ENCODE measurements around the gene RBMS3. TPM values are rescaled to one million over a fixed set of nuclear protein-coding genes. Genes with fewer than 3 reads are reported as not detected.
A peak's percentile ranks its signal among the peaks of the same experiment; 100 is the strongest.
"Not testable (repeated sequence)": the region's sequence is repeated elsewhere in the genome, so short reads cannot be mapped to it uniquely, and the experiment has no call there.

Gene RBMS3
- total RNA-seq, 1 experiment from 2014 or later: not detected

DNA sequence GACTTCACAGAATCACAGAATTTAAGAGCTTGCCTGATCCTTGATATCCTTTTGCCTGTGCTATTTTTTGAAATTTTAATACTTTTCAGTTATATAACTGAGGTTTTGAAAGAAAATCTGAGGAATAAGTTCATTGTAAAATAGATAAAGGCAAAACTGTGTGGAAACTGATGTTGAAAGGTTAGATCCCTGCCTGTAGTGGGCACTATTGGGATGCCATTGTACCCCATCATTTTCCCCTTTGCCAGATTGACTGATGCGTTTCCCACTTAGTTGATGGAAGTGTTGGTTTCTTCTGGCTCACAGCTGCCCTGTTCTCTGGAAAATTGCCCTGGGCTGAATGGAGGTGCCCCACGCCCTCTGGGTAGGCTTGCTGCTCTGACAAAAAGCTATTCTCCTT, 387.9 kb downstream of the RBMS3 start:
- no peak for DNase-seq (ENCODE audit: low spot score)

DNA sequence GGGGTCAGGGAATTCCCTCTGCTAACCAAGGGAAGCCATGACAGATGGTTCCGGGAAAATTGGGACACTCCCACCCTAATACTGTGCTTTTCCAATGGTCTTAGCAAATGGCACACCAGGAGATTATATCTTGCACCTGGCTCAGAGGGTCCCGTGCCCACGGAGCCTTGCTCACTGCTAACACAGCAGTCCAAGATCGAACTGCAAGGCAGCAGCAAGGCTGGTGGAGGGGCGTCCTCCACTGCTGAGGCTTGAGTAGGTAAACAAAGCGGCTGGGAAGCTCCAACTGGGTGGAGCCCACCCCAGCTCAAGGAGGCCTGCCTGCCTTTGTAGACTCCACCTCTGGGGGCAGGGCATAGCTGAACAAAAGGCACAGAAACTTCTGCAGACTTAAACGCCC, 389.6 kb downstream of the RBMS3 start:
- not testable (repeated sequence) for DNase-seq (ENCODE audit: low spot score)

DNA sequence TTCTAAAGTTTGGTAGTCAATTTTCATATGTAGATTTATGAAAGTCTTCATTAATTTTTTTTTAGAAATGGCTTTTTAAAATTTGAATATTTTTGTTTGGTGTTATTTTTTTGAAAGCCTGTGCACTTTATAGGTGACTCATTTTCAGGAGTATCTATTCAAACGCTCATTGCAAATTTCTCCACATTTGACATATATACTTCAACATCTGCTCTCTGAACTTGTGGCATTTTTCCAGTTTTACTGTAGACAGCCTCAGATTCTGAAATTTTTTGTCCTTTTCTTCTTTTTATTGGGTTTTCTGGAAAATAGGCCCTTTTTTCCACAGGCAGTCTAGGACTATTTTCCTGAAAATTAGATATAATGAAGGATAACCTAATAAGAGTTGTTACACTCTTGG, 396.6 kb downstream of the RBMS3 start:
- DNase-seq (ENCODE audit: low spot score): no peak

DNA sequence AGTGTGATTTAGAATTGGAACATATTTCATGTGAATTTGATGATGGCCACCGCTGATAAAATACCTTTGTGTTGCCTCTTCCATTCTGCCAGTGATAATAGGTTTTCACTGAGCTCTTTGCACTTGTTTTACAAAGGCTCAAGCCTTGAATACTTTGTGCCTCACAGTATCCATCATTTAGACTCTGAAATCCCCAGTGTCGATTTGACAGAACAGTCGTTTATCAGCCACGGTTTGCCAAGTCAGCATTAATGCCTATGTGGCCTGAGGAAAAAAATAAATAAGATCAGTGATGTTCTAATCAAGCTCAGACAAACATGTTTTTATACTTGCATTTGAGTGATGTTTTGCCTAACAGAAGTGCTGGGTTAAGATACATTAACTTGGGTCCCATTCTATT, 399.1 kb downstream of the RBMS3 start:
- DNase-seq (ENCODE audit: low spot score): no peak

DNA sequence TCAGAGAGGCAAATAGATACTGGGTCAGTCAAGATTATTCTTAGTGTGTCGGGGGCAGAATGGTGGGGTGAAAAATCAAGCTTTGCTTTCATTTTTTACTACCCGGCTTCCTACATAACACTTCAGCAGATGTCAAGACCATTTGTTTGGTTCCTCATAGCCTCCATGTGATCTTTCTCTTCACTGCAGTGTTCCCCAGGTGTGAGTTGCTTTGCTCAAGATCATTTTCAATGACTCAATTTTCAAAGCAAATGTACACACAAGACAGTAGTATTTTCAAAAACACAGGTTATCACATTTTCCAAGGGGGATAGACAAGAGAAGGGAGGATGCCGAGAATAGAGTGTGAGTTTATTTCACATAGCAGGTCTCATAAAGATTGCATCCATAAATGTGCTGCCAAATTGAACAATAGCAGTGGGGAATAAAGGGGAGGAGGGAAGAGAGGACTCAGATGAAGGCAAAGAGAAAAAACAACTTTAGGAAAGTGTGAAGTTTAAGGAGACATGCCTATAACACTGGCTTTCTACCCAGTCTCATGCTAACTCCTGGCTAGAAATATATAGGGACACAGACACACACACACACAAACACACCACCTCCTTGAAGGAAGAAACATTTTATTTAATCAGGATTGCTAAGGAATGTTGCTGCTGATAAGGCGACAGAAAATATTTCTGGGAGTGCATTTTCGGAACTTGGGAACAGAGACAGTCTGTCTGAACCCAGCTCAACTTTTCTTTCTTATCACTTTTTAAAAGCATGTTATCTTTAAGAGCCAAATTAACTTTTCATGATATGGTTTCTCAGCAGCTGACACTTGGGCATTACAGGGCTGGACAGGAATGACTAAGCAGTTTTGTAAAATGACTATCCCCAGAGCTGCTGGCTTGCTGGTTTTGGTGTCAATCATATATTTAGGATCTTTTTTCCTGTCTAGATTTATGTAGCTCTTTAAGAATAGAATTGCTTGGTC, 402.4 kb downstream of the RBMS3 start:
- peak; percentile 3 for DNase-seq (ENCODE audit: low spot score)

DNA sequence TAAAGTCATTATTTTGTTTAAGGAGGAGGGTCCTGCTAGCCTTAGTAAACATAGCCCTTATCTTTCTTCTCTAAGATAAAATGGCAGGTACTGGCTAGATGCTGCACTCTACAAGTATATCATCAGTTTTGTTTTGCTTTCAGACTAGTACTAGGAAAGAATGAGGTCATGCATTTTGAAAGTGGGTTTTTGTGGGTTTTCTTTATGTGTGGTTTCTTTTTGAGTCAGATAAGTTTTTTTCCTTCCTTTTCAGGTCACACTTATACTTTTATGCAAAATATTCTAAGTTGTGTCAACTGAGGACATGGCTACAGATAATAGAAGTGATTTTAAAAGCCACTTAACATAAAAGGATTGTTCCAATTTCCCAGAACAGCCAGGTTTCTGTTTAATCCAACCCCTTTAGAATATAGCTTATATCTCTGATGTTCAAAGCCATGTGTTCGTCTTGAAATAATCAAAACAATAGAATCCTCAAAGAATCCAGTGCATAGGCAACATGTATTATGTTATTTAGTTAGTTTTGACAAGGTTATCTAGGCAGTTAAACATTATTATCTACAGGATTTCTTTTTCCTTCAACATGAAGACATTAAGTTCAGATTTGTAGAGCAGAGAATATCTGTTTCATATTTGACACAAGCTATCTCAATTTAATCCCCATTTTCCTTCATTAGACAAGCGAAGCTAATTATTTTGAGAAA, 406.2 kb downstream of the RBMS3 start:
- DNase-seq (ENCODE audit: low spot score): no peak

DNA sequence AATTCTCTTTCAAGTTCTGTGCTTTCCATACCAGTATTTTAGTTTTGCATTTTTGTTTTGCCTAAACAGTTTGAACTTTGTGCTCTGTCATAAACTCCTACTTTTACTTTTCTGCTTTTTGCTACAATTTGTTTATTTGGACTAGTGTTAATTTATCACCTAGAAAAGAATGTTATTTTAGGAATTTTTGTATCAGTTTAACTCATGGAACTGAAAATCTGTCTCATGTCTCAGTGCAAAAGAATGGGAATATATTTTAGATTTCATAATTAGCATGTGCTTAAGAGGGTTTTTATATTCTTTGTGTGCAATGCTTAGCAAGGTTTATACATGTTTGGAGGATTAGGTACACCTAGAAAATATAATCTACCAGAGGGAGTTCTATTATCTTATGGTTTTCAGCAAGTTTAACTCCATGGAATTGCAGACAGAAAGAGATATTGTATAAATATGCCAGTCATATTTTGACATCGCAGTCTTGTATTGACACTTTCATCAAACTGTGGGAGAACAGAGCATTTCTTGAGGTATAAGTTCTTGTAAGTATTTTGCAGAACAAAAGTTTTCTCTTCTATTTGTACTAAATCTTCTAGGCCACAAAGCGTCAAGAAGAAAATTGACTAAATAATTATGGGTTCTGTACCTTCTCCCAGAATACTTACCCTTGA, 409.9 kb downstream of the RBMS3 start:
- DNase-seq (ENCODE audit: low spot score): no peak

DNA sequence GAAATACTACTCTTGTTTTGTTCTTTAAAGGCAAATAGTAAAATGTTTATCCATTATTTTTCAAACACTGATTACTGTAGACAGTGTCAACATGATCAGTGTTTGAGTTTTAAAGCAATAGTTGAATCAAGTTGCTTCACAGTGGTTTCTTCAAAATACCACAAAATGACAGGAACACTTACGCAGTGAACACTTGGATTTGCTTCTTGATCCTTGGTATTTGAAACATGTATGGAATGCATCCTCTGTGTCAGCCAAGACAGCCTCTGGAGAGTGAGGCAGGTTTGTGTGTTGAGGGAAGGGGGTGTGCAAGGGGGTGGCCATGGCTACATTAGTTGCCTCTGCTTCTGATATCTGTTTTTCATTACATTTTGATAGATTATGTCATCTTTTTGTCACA, 413.0 kb downstream of the RBMS3 start:
- DNase-seq (ENCODE audit: low spot score): no peak

DNA sequence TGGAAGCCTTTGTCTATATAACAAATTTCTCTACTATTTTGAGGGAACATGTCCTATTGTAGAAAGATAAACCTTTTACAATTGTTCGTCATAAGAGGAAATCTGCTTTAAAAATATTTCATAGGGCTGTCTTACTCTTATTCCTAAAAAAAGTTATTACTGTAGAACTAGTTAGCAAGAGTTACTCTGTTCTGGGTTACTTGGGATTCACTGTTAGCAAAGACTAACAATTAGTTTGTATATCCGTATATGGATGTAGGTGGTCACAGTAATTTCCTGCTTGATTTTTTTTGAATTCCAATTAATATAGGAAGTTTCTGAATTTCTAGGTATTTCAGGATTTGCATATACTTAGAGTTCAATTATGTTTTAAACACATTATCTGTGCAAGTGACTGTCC, 413.5 kb downstream of the RBMS3 start:
- DNase-seq (ENCODE audit: low spot score): no peak

DNA sequence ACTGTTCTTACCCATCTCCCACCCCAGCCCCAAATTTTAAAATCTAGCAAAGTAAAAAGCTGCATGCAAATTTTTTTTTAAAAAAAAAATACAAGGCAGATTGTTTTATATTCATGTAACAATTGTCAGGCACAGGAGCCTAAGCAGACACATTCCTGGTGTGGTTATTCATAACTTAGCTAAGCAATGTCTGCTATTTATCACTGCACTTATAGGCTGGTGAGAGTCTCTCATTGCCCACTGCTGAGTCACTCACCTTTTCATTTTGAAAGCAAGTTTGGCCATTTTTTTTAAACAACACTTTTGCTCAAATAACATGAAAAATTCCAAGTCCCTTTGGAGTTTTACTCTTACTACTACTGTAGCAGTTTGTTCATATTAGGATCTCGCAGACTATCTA, 413.9 kb downstream of the RBMS3 start:
- no peak for DNase-seq (ENCODE audit: low spot score)

DNA sequence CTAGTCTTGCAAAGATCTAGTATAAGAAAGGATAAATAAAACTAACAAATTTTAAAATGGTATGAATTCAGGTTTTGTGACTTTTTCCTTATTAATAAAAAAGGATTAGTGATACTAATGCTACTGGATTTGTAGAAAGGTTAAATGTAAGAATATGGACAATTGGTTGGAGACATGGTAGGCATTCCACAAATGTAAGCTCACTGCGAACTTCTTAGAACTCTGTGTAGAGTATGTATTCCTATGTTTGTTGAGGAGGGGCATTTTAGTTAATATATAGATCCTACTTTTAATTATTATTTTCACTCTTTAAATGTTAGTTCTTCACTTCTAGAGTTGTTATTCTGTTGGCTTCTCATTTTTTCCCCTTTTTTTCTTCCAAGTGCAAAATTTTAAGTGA, 414.3 kb downstream of the RBMS3 start:
- DNase-seq (ENCODE audit: low spot score): no peak

DNA sequence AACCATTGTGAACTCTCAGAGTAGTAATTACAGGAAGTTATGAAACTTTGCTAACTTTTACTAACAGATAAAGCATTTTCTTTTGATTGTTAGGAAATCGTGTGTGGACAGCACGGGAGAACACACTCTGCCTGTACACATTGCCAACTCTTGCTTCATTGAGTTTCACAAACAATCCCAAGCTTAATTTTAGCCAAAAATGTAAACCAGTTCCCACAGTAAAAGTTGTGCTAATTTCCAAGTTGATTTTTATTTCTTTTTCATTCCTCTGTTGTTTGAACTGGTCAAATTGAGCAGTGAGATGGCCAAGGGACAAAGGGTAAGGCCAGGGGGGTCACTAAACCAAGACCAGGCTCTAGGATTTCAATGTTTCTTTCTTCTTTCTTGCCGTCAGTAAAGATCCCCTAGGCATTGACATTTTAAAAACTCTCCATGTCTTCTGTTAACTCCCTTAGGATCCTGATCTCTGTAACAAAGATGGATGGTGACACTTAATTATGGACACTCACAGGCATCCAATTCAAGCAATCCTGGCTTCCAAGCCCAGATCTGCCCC, 414.9 kb downstream of the RBMS3 start:
- no peak for DNase-seq (ENCODE audit: low spot score)

DNA sequence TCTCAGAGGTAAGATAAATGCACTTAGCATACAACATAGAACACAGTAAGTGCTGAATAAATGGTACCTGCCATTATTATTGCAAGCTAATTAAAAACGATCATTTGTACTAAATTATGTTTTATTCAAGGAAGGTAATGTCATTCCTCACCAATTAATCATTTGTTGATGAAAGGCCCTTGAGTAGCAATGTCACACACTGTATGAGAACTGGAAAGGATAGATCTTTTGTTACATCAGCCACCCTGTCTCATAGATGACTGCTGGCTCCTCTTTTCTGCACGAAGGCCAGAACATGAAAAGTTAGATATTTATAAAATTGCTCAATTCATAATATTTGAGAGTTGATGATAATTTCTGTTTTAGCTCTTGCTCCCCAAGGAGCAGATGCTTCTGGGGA, 415.4 kb downstream of the RBMS3 start:
- DNase-seq (ENCODE audit: low spot score): no peak

DNA sequence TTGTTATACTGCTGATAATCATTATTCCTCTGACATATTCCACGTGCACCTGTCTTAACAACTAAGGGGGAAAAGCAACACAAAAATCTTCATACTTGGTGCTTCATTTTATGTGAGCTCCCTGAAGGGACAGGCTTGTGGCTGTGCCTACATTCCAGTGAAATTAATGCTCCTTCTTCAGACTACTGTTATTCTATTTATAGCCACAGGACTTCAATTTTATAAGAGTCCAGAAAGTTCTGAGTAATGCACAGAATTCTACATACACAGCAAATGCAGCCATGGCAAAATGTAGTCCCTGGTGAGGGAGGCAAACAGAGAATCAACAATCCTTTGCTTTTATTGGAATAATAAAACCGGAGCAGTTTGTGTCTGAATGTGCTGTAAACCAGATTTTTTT, 417.1 kb downstream of the RBMS3 start:
- no peak for DNase-seq (ENCODE audit: low spot score)

DNA sequence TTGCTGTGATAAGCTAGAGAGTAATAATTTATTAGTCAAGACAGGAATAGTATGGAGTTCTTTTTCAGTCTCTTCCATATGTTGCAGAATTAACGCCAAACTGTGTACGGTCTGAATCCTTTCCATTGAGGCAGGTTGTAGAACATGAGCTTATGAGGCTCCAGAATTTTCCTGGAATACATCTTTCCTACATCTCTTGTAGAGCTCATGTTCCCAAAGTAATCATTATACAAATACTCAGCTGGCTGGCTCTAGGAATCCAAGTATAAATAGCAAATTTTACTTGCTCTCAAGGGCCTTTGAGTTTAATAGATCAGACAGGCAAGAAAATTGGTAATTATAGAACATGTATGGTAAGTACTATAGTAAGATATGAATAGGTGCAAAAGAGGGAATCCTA, 419.4 kb downstream of the RBMS3 start:
- DNase-seq (ENCODE audit: low spot score): no peak

DNA sequence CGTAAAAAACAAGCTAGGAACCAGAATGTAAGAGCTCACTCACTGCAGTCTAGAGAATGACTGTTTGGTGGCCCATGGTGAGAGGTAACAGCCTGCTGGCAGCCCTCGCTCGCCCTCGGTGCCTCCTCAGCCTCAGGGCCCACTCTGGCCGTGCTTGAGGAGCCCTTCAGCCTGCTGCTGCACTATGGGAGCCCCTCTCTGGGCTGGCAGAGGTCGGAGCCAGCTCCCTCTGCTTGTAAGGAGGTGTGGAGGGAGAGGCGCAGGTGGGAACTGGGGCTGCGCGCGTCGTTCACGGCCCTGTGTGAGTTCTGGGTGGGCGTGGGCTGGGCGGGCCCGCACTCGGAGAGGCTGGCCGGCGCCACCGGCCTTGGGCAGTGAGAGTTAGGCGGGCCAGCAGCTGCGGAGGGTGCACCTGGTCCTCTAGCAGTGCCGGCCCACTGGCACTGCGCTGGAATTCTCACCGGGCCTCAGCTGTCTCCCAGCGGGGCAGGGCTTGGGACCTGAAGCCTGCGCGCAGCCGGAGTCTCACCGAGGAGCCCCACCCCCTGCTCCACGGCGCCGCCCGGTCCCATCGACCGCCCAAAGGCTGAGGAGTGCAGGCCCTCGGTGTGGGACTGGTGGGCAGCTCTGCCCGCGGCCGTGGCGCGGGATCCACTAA, 420.6 kb downstream of the RBMS3 start:
- no peak for DNase-seq (ENCODE audit: low spot score)

DNA sequence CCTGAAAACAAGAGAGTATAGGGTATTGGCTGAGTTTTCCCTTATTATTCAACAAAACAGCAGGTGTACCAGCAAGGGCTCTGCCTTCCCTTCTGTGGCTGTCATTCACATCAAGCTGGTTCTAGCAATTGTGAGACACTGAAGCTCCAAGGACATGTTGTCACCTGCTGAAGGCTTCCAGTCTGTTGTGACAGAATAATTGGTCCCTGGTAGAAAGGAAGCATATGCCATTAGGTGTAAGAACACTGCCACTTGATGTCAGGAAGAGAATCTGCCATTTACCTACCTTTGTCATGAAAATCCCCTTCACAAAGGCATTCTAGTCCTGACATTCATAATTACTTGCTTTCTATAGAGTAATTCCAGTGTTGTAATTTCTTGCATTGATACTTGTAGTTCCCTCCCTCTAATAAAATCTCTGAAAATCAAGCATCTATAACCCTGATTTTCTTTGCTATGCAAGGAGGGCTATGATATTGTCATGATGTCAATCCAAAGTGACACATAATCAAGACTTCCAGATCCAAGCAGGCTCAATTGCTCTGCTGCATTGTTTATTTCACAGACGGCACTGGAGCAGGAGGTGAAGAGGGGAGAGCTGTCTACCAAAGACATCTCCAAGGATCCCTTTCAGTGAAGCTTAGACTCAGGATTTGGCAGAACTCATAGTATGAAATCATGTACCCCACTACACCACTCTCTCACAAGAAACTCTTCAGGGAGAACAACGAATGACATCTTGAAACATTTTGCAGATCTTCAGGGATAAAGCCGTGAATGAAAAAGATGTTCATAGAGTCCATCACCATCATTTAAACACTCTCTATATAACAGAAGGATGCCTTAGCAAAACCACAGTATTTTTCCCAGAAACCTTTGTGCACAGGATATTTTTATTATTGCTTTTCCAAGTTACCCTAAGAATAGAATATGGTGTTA, 425.3 kb downstream of the RBMS3 start:
- DNase-seq (ENCODE audit: low spot score): no peak

DNA sequence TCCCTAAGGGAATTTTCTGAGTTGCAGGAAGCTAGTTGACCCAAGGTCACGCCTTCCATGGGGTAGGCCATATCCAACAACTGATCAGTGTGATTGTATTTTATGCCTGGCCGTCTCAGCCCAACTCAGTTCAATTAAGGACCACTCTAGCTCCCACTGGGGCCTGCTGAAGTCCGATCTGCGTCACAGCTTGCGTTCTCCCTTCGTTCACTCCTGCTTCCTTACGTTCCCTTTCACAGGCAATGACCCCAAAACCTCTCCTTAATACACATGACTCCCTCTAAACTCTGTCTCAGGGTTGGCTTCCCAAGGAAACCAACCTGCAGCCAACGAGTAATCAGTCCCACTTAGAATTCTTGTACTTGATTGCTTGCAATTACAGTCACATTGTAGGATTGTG, 428.0 kb downstream of the RBMS3 start:
- DNase-seq (ENCODE audit: low spot score): no peak

DNA sequence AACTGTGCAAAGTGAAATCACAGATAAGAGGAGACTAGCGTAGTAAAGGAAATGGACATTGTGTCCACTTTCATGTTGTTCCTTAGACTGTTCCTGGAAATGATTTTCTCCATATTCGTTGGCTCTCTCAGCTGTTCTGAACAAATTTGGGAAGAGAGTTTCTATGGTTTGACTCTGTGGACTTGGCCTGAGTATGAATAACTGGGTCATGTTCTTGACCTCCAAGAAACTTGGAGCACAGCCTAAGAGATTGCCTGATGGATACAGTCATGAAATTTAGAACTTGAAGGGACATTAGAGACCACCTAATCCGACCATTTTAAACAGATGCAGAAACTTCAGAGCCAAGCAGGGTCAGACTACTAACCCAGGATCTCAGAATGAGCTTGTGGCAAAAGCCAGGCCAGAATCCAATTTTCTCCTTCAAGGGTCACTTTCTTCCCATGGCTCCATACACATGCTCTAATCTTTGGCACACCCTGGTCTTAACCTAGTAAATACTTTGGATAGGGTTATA, 430.4 kb downstream of the RBMS3 start:
- DNase-seq (ENCODE audit: low spot score): no peak

DNA sequence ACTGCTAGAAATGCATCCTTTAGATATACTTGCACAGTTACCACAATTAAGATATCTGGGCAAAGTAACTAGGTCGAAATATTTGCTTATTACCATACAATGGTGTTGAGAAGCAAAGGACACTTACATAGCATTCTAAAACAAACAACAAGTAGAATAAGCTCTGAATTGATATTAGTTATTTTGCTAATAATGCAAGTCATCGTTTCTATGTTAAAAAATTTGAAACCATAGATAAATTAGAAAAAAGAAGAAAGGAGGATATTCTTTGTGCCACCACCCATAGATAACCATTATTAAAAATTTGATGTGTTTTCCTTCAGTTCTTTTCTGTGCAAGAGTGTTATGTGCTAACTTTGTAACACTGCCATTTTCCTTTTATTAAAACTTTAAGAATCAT, 435.3 kb downstream of the RBMS3 start:
- no peak for DNase-seq (ENCODE audit: low spot score)
